ENCODE results near the gene CNTF. TPM values are rescaled to one million over a fixed set of nuclear protein-coding genes. Genes with fewer than 3 reads are reported as not detected.

The CNTF gene
- total RNA-seq, 1 experiment from 2014 or later = 4.1 TPM

DNA sequence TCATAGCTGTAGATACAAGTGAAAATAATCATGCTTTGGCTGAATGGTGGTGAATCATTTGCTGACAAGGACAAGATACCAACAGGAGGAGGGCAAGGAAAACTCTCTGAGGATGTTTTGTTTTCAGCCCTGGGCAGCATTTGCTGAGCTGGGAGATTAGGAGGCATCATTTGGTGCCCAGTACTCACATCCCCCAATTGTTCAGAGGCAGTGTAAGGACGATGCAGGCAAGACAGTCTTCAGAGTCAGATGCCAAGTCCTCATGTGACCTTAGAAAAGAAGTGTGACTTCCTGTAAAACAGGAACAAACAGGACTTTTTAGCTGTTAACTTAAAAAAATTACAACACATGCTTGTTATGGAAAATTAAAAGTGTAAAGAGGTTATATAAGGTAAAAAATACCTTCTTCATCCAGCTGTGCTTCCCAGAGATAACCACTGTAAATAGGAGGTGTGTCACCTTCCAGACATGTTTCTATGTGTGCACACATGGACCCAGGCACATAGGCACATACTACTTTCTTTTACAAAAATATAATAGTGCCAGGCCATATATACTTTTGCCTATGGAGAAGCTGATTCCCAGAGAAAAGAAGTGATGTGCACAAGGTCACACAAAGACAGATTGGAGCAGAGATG, 18.0 kb downstream of the CNTF start:
- H3K4me3 ChIP-seq (ENCODE audit: low read length) = no peak overlapping the region
- H4K20me1 ChIP-seq (ENCODE audit: insufficient read depth, low read depth, low read length) = no peaks in the 10 kb centered on the region
- no peaks in the 10 kb centered on the region for H3K27me3 ChIP-seq (ENCODE audit: low read length)
- no peaks in the 10 kb centered on the region for H3K79me2 ChIP-seq (ENCODE audit: low read length)
- H3K36me3 ChIP-seq (ENCODE audit: insufficient read depth, low read length) = no peaks in the 10 kb centered on the region
- no peak for DNase-seq
- no peak overlapping the region for H3K27ac ChIP-seq (ENCODE audit: low read length)
- H3K9me3 ChIP-seq (ENCODE audit: low read length) = no peaks in the 10 kb centered on the region; the same call in 1 of the 2 replicates
- no peaks in the 10 kb centered on the region for H3K4me1 ChIP-seq (ENCODE audit: low read length)
- no peaks in the 10 kb centered on the region for H3K9me2 ChIP-seq (replicated peaks; ENCODE audit: insufficient read depth, low read length)
- no peak overlapping the region for H3K9ac ChIP-seq (ENCODE audit: low read length)
- H3K4me2 ChIP-seq (ENCODE audit: low read depth, low read length, poor library complexity, severe bottlenecking) = no peak overlapping the region
- no peak overlapping the region for H2AFZ ChIP-seq (ENCODE audit: low read length)

DNA sequence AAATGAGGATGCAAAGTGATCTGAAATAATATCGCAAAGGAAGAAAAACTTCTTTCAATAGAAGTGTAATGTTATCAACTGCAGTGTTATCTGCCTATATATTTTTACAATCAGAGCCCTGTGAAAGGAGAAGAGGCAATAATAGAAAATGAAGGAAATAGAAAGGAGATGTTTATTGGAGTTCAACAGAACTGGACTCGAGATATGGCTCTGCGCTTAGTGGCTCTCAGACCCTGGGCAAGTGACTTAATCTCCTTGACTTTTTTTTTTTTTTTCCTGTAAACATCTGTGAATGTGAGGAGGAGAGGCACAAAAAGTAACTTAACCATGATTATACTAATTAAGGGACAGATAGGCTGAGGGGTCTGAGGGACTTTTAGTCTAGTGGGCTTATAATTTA, 18.9 kb downstream of the CNTF start:
- H3K36me3 ChIP-seq (ENCODE audit: insufficient read depth, low read length) = no peaks in the 10 kb centered on the region
- H3K4me1 ChIP-seq (ENCODE audit: low read length) = peaks cover 1% of the 10 kb centered on the region
- H4K20me1 ChIP-seq (ENCODE audit: insufficient read depth, low read depth, low read length) = no peaks in the 10 kb centered on the region
- no peak overlapping the region for H3K4me2 ChIP-seq (ENCODE audit: low read depth, low read length, poor library complexity, severe bottlenecking)
- no peak for DNase-seq
- no peak overlapping the region for H3K9ac ChIP-seq (ENCODE audit: low read length)
- H3K27ac ChIP-seq (ENCODE audit: low read length) = no peak overlapping the region
- H3K79me2 ChIP-seq (ENCODE audit: low read length) = no peaks in the 10 kb centered on the region
- H3K9me3 ChIP-seq (ENCODE audit: low read length) = no peaks in the 10 kb centered on the region; the same call in 1 of the 2 replicates
- H2AFZ ChIP-seq (ENCODE audit: low read length) = no peak overlapping the region
- no peak overlapping the region for H3K4me3 ChIP-seq (ENCODE audit: low read length)
- H3K27me3 ChIP-seq (ENCODE audit: low read length) = no peaks in the 10 kb centered on the region
- no peaks in the 10 kb centered on the region for H3K9me2 ChIP-seq (replicated peaks; ENCODE audit: insufficient read depth, low read length)

DNA sequence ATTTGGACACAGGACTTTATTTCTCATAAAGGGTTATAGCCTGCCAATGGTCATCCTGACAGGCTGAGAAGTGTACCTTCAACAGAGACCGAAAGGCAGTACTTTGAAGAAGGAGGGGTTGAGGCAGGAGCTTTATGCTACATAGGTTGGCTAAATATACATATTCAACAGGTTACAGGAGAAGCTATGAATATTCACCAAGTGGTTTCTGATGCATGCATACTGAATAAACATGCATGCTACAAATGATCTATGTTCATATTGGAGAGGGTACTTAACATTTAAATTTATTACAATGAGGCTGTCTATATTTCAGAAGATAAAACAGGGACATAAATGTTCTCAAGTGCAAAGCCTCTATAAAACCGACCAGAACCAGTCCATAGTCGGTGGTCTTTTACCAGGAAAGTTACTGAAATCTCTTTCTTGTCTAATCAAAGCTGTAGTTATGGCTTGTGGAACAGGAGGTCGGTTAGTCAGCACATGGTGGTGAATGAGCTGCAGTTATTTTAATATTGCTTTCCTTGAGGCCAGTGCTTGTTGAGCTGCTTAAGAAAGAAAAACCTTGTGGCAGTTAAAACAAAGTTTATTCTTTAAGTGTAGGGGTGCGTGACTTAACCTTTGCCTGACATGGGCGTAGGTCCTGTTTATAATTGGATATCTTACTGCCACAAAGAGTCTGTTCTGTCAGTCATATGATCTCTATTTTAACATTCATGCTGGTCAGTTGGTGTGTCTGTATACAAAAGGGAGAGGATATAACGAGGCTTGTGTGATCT, 19.5 kb downstream of the CNTF start:
- Histone ChIP-seq H3K4me3 (ENCODE audit: low read length) (no peak overlapping the region), H3K9me2 (replicated peaks; ENCODE audit: insufficient read depth, low read length) (no peaks in the 10 kb centered on the region), H3K36me3 (ENCODE audit: insufficient read depth, low read length) (no peaks in the 10 kb centered on the region), H3K27me3 (ENCODE audit: low read length) (no peaks in the 10 kb centered on the region), H3K9ac (ENCODE audit: low read length) (no peak overlapping the region), H3K79me2 (ENCODE audit: low read length) (no peaks in the 10 kb centered on the region), H3K4me1 (ENCODE audit: low read length) (peaks cover 8% of the 10 kb centered on the region), H4K20me1 (ENCODE audit: insufficient read depth, low read depth, low read length) (no peaks in the 10 kb centered on the region), H3K4me2 (ENCODE audit: low read depth, low read length, poor library complexity, severe bottlenecking) (no peak overlapping the region), H2AFZ (ENCODE audit: low read length) (no peak overlapping the region), H3K9me3 (ENCODE audit: low read length) (no peaks in the 10 kb centered on the region; the same call in 1 of the 2 replicates), H3K27ac (ENCODE audit: low read length) (no peak overlapping the region)
- DNase-seq = no peak

DNA sequence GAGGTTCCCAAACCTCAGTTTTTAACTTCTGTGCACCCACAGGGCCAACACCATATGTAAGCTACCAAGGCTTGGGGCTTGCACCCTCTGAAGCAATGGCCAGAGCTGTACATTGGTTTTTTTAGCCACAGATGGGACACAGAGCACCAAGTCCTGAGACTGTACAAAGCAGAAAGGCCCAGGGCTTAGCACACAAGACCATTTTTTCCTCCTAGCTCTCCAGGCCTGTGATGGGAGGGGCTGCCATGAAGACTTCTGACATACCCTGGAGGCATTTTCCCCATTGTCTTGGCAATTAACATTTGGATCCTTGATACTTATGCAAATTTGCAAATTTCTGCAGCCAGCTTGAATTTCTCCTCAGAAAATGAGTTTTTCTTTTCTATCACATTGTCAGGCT, 23.4 kb downstream of the CNTF start:
- no peaks in the 10 kb centered on the region for H3K27me3 ChIP-seq (ENCODE audit: low read length)
- no peak overlapping the region for H3K4me3 ChIP-seq (ENCODE audit: low read length)
- H3K4me1 ChIP-seq (ENCODE audit: low read length) = peaks cover 26% of the 10 kb centered on the region
- H4K20me1 ChIP-seq (ENCODE audit: insufficient read depth, low read depth, low read length) = no peaks in the 10 kb centered on the region
- DNase-seq = no peak
- H3K36me3 ChIP-seq (ENCODE audit: insufficient read depth, low read length) = no peaks in the 10 kb centered on the region
- no peaks in the 10 kb centered on the region; the same call in 1 of the 2 replicates for H3K9me3 ChIP-seq (ENCODE audit: low read length)
- no peak overlapping the region for H3K4me2 ChIP-seq (ENCODE audit: low read depth, low read length, poor library complexity, severe bottlenecking)
- H3K27ac ChIP-seq (ENCODE audit: low read length) = no peak overlapping the region
- no peak overlapping the region for H2AFZ ChIP-seq (ENCODE audit: low read length)
- no peak overlapping the region for H3K9ac ChIP-seq (ENCODE audit: low read length)
- H3K9me2 ChIP-seq (replicated peaks; ENCODE audit: insufficient read depth, low read length) = no peaks in the 10 kb centered on the region
- no peaks in the 10 kb centered on the region for H3K79me2 ChIP-seq (ENCODE audit: low read length)

DNA sequence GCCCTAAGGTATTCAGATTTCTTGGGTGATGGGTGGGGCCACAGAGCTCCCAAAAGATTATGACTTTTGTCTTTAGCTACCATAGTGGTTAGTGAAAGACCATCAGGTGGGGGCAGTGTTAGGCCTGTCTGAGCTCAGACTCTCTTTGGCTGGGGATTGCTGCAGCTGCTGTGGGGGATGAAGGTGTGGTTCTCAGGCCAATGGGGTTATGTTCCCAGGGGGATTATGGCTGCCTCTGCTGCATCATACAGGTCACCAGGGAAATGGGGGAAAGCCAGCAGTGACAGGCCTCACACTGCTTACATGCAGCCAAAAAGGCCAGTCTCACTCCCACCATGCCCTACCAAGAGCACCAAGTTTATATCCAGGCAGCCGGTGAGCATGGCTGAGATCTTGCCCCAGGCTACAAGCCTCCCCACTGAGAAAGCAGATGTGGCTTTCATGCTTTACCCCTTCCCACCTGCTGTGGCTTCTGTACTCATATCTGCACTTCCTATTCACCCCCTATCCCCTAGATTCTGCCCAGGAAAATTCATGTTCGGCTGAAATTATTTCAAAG, 24.8 kb downstream of the CNTF start:
- Histone ChIP-seq H2AFZ (ENCODE audit: low read length) (peak overlapping the region; percentile 71; the same call in 1 of the 2 replicates), H3K9ac (ENCODE audit: low read length) (no peak overlapping the region), H3K9me2 (replicated peaks; ENCODE audit: insufficient read depth, low read length) (no peaks in the 10 kb centered on the region), H4K20me1 (ENCODE audit: insufficient read depth, low read depth, low read length) (no peaks in the 10 kb centered on the region), H3K27ac (ENCODE audit: low read length) (peak overlapping the region; percentile 27; the same call in 1 of the 2 replicates), H3K4me1 (ENCODE audit: low read length) (peaks cover 26% of the 10 kb centered on the region), H3K9me3 (ENCODE audit: low read length) (no peaks in the 10 kb centered on the region; the same call in 1 of the 2 replicates), H3K79me2 (ENCODE audit: low read length) (no peaks in the 10 kb centered on the region), H3K4me3 (ENCODE audit: low read length) (no peak overlapping the region), H3K4me2 (ENCODE audit: low read depth, low read length, poor library complexity, severe bottlenecking) (peak overlapping the region; percentile 31), H3K36me3 (ENCODE audit: insufficient read depth, low read length) (no peaks in the 10 kb centered on the region), H3K27me3 (ENCODE audit: low read length) (no peaks in the 10 kb centered on the region)
- DNase-seq = peak; percentile 75

DNA sequence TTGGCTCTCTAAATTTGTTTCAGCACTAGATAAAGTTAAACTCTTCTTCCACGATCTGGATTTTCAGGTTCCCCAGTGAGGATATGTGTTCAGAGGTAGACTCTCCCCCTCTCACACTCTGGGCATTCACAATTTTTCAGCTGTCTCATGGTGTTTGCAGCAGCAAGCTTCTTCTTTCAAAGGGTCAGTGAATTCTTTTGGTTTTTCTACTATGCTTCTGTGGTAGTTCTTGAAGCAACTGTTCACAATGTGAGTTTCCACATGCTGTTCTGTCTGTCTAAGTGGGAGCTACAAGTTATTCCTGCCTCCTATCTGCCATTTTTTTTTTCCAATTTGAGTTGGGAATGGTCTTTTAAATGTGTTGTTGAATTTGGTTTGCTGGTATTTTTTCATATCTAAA, 25.4 kb downstream of the CNTF start:
- Histone ChIP-seq H2AFZ (ENCODE audit: low read length) (0 out of 2 replicates have a peak overlapping the region, but pooled peaks have one; percentile 1), H3K9me3 (ENCODE audit: low read length) (no peaks in the 10 kb centered on the region; the same call in 1 of the 2 replicates)

DNA sequence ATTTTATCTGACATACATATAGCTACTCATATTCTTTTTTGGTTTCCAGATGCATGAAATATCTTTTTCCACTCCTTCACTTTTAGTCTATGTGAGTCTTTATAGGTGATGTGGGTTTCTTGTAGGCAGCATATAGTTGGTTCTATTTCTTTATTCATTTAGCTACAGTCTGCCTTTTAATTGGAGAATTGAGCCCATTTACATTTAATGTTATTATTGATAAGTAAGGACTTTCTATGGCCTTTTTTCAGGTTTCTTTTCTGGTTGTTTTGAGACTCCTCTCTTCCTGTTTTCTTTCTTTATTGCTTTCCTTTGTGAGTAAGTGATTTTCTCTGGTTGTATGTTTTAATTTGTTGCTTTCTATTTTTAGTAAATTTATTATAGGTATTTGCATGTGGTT, 27.2 kb downstream of the CNTF start:
- Histone ChIP-seq H3K36me3 (ENCODE audit: insufficient read depth, low read length) (no peaks in the 10 kb centered on the region), H4K20me1 (ENCODE audit: insufficient read depth, low read depth, low read length) (no peaks in the 10 kb centered on the region), H3K4me2 (ENCODE audit: low read depth, low read length, poor library complexity, severe bottlenecking) (no peak overlapping the region), H3K4me1 (ENCODE audit: low read length) (peaks cover 26% of the 10 kb centered on the region), H3K9ac (ENCODE audit: low read length) (no peak overlapping the region), H3K27ac (ENCODE audit: low read length) (no peak overlapping the region), H3K9me2 (replicated peaks; ENCODE audit: insufficient read depth, low read length) (no peaks in the 10 kb centered on the region), H3K9me3 (ENCODE audit: low read length) (no peaks in the 10 kb centered on the region; the same call in 1 of the 2 replicates), H3K27me3 (ENCODE audit: low read length) (no peaks in the 10 kb centered on the region), H3K79me2 (ENCODE audit: low read length) (no peaks in the 10 kb centered on the region), H2AFZ (ENCODE audit: low read length) (no peak overlapping the region), H3K4me3 (ENCODE audit: low read length) (no peak overlapping the region)
- DNase-seq = no peak

More for the DNA sequence above, 25.4 kb downstream of the CNTF start:
- Histone ChIP-seq H3K27me3 (ENCODE audit: low read length) (no peaks in the 10 kb centered on the region), H3K4me1 (ENCODE audit: low read length) (peaks cover 26% of the 10 kb centered on the region), H3K27ac (ENCODE audit: low read length) (peak overlapping the region; percentile 27; the same call in 1 of the 2 replicates), H3K9me2 (replicated peaks; ENCODE audit: insufficient read depth, low read length) (no peaks in the 10 kb centered on the region), H3K36me3 (ENCODE audit: insufficient read depth, low read length) (no peaks in the 10 kb centered on the region), H3K79me2 (ENCODE audit: low read length) (no peaks in the 10 kb centered on the region), H4K20me1 (ENCODE audit: insufficient read depth, low read depth, low read length) (no peaks in the 10 kb centered on the region), H3K4me3 (ENCODE audit: low read length) (no peak overlapping the region), H3K9ac (ENCODE audit: low read length) (no peak overlapping the region), H3K4me2 (ENCODE audit: low read depth, low read length, poor library complexity, severe bottlenecking) (peak overlapping the region; percentile 31)
- peak; percentile 34 for DNase-seq

DNA sequence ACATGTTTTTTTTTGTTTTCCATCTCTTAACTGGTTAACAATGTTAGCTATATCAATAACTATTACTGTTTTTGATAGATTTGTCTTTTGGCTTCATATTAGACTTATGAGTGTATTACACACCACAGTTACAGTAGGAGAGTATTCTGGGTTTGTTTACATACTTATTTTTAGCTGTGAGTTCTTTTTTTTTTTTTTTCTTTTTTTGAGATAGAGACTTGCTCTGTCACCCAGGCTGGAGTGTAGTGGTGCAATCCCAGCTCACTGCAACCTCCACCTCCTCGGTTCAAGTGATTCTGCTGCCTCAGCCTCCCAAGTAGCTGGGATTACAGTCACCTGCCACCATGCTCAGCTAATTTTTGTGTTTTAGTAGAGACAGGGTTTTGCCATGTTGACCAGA, 28.0 kb downstream of the CNTF start:
- H2AFZ ChIP-seq (ENCODE audit: low read length) = no peak overlapping the region
- no peaks in the 10 kb centered on the region for H4K20me1 ChIP-seq (ENCODE audit: insufficient read depth, low read depth, low read length)
- H3K4me3 ChIP-seq (ENCODE audit: low read length) = no peak overlapping the region
- no peaks in the 10 kb centered on the region; the same call in 1 of the 2 replicates for H3K9me3 ChIP-seq (ENCODE audit: low read length)
- no peak for DNase-seq
- H3K9me2 ChIP-seq (replicated peaks; ENCODE audit: insufficient read depth, low read length) = no peaks in the 10 kb centered on the region
- no peaks in the 10 kb centered on the region for H3K79me2 ChIP-seq (ENCODE audit: low read length)
- no peak overlapping the region for H3K4me2 ChIP-seq (ENCODE audit: low read depth, low read length, poor library complexity, severe bottlenecking)
- no peak overlapping the region for H3K27ac ChIP-seq (ENCODE audit: low read length)
- H3K27me3 ChIP-seq (ENCODE audit: low read length) = no peaks in the 10 kb centered on the region
- H3K9ac ChIP-seq (ENCODE audit: low read length) = no peak overlapping the region
- H3K4me1 ChIP-seq (ENCODE audit: low read length) = peaks cover 26% of the 10 kb centered on the region
- no peaks in the 10 kb centered on the region for H3K36me3 ChIP-seq (ENCODE audit: insufficient read depth, low read length)
